HEK293T (cell line): Measurements from ENCODE around the gene BMP8B.
"Not testable (repeated sequence)": the region's sequence is repeated elsewhere in the genome, so short reads cannot be mapped to it uniquely, and the experiment has no call there.

Source experiments
- ARNT ChIP-seq: fragments of 450-650 bp; IDR thresholded peaks from 2 replicates; pipeline ENCODE4 v1.6.1; 2017; ENCODE audit warnings: mild to moderate bottlenecking
- BHLHE40 ChIP-seq: fragments of 450-650 bp; IDR thresholded peaks from 2 replicates; pipeline ENCODE4 v1.6.1; 2016; ENCODE audit warnings: mild to moderate bottlenecking, moderate library complexity, borderline replicate concordance
- ELF4 ChIP-seq: fragments of 450-650 bp; IDR thresholded peaks from 2 replicates; pipeline ENCODE4 v1.6.1; 2017; ENCODE audit warnings: antibody characterized with exemption
- FOXA1 ChIP-seq: fragments of 450-650 bp; IDR thresholded peaks from 2 replicates; pipeline ENCODE4 v1.6.1; 2016; ENCODE audit warnings: mild to moderate bottlenecking
- L3MBTL2 ChIP-seq: fragments of 450-650 bp; conservative IDR thresholded peaks from 2 replicates; pipeline ENCODE4 v1.6.1; 2016; ENCODE audit warnings: mild to moderate bottlenecking
- LEF1 ChIP-seq: fragments of 450-650 bp; IDR thresholded peaks from 2 replicates; pipeline ENCODE4 v1.6.1; 2017; ENCODE audit warnings: mild to moderate bottlenecking, borderline replicate concordance
- NFRKB ChIP-seq: fragments of 450-650 bp; IDR thresholded peaks from 2 replicates; pipeline ENCODE4 v1.6.1; 2016; ENCODE audit warnings: mild to moderate bottlenecking, moderate library complexity
- PKNOX1 ChIP-seq: fragments of 450-650 bp; IDR thresholded peaks from 2 replicates; pipeline ENCODE4 v1.6.1; 2016
- SP1 ChIP-seq: fragments of 450-650 bp; IDR thresholded peaks from 2 replicates; pipeline ENCODE4 v1.6.1; 2017
- TARDBP ChIP-seq: fragments of 450-650 bp; IDR thresholded peaks from 2 replicates; pipeline ENCODE4 v1.6.1; 2016
- ZNF384 ChIP-seq: fragments of 450-650 bp; IDR thresholded peaks from 2 replicates; pipeline ENCODE4 v1.6.1; 2016

- not testable (repeated sequence) for TF ChIP-seq LEF1, L3MBTL2, TARDBP, BHLHE40, FOXA1, ARNT, ELF4, ZNF384, PKNOX1, NFRKB, SP1
Observed at GRCh38 chr1:39778463-39779099, 10.1 kb downstream of the BMP8B start.
